NCI-H187 (cell line): Measurements from ENCODE around the gene DPP6.
"Not testable (repeated sequence)": the region's sequence is repeated elsewhere in the genome, so short reads cannot be mapped to it uniquely, and the experiment has no call there.

ENCODE experiments used
- DNase-seq, 2 experiments: peaks; one replicate each; lab custom pipeline; 2025; lab: John Stamatoyannopoulos, UW

The DPP6 gene

GRCh38 chr7:154148791-154149516, 96.8 kb downstream of the DPP6 start:
- not testable (repeated sequence) for DNase-seq

- not testable (repeated sequence) for DNase-seq
These were observed 98.5 kb downstream of the DPP6 start for GRCh38 chr7:154150656-154151055.

- not testable (repeated sequence) for DNase-seq
These were observed 99.1 kb downstream of the DPP6 start for GRCh38 chr7:154151306-154151705.

GRCh38 chr7:154155928-154156327, 103.7 kb downstream of the DPP6 start:
- DNase-seq: not testable (repeated sequence)

- DNase-seq: not testable (repeated sequence)
These were observed 110.7 kb downstream of the DPP6 start for GRCh38 chr7:154162921-154163320.

GRCh38 chr7:154163642-154164041, 111.4 kb downstream of the DPP6 start:
- not testable (repeated sequence) for DNase-seq

GRCh38 chr7:154167051-154167450, 114.9 kb downstream of the DPP6 start:
- DNase-seq: no peak

GRCh38 chr7:154167807-154168206, 115.6 kb downstream of the DPP6 start:
- no peak for DNase-seq

- no peak for DNase-seq
These were observed 119.2 kb downstream of the DPP6 start for GRCh38 chr7:154171422-154171821.

GRCh38 chr7:154172236-154172635, 120.0 kb downstream of the DPP6 start:
- no peak for DNase-seq

- DNase-seq: no peak
These were observed 125.4 kb downstream of the DPP6 start for GRCh38 chr7:154177584-154177983.

GRCh38 chr7:154178895-154179294, 126.7 kb downstream of the DPP6 start:
- no peak for DNase-seq

- DNase-seq: no peak
These were observed 131.3 kb downstream of the DPP6 start for GRCh38 chr7:154183482-154183881.

GRCh38 chr7:154183946-154184345, 131.7 kb downstream of the DPP6 start:
- no peak for DNase-seq

- DNase-seq: no peak
These were observed 134.6 kb downstream of the DPP6 start for GRCh38 chr7:154186811-154187210.

- no peak for DNase-seq
These were observed 136.1 kb downstream of the DPP6 start for GRCh38 chr7:154188330-154188729.

- no peak for DNase-seq
These were observed 143.1 kb downstream of the DPP6 start for GRCh38 chr7:154195266-154195665.

GRCh38 chr7:154198481-154198880, 146.3 kb downstream of the DPP6 start:
- no peak for DNase-seq

- no peak for DNase-seq
These were observed 148.0 kb downstream of the DPP6 start for GRCh38 chr7:154200241-154200640.

- no peak for DNase-seq
These were observed 149.8 kb downstream of the DPP6 start for GRCh38 chr7:154202002-154202401.

GRCh38 chr7:154204046-154204445, 151.8 kb downstream of the DPP6 start:
- no peak for DNase-seq

GRCh38 chr7:154212861-154213260, 160.7 kb downstream of the DPP6 start:
- no peak for DNase-seq

GRCh38 chr7:154217688-154218340, 165.6 kb downstream of the DPP6 start:
- no peak for DNase-seq

GRCh38 chr7:154231732-154232131, 179.5 kb downstream of the DPP6 start:
- DNase-seq: no peak
